Liver (tissue), 9 donors: Measurements from ENCODE around the gene LAMA2. TPM values are rescaled to one million over a fixed set of nuclear protein-coding genes. Genes with fewer than 3 reads are reported as not detected.

Experiments
- DNase-seq: peaks from one replicate; pipeline ENCODE4 v3.0.0-alpha.2; 2017; ENCODE audit warnings: low spot score
- H3K27ac ChIP-seq, 2 donors: one replicate each; pipeline ENCODE4 v1.7.0; 2013; ENCODE audit warnings: inconsistent platforms in 2 of 2, low read length in 2 of 2, control low read depth in 1 of 2, low read depth in 1 of 2, mild to moderate bottlenecking in 1 of 2
- H3K27me3 ChIP-seq, 4 donors: one replicate each; pipeline versions ENCODE4 v1.6.1 to v1.7.0; 2013; ENCODE audit warnings: low read length in 3 of 4, inconsistent platforms in 1 of 4, mild to moderate bottlenecking in 1 of 4, moderate library complexity in 1 of 4; ENCODE audit not compliant: control insufficient read depth in 4 of 4, insufficient read depth in 4 of 4
- H3K36me3 ChIP-seq, 4 donors: one replicate each; pipeline versions ENCODE4 v1.6.1 to v1.7.0; 2013; ENCODE audit warnings: low read length in 3 of 4, mild to moderate bottlenecking in 3 of 4, low read depth in 1 of 4, moderate library complexity in 1 of 4; ENCODE audit not compliant: control insufficient read depth in 4 of 4, insufficient read depth in 3 of 4
- H3K4me1 ChIP-seq, 4 donors: one replicate each; pipeline versions ENCODE4 v1.6.1 to v1.7.0; 2013; ENCODE audit warnings: low read length in 3 of 4, mild to moderate bottlenecking in 3 of 4, moderate library complexity in 1 of 4; ENCODE audit not compliant: control insufficient read depth in 4 of 4, insufficient read depth in 4 of 4
- H3K4me3 ChIP-seq, 3 donors: one replicate each; pipeline versions ENCODE4 v1.6.1 to v1.7.0; 2013; ENCODE audit warnings: low read length in 3 of 3, control low read depth in 1 of 3, low read depth in 1 of 3, mild to moderate bottlenecking in 1 of 3
- H3K9ac ChIP-seq, 2 donors: one replicate each; pipeline ENCODE4 v1.7.0; 2013; ENCODE audit warnings: low read length in 2 of 2, mild to moderate bottlenecking in 2 of 2, moderate library complexity in 2 of 2, control low read depth in 1 of 2, low read depth in 1 of 2
- H3K9me3 ChIP-seq, 4 donors: one replicate each; pipeline versions ENCODE4 v1.6.1 to v1.7.0; 2013; ENCODE audit warnings: low read length in 3 of 4; ENCODE audit not compliant: control insufficient read depth in 4 of 4
- EGR1 ChIP-seq, 2 donors: IDR thresholded peaks; 2 replicates each; pipeline ENCODE4 v1.6.1; 2016 to 2018; ENCODE audit warnings: antibody characterized with exemption in 2 of 2, low read depth in 2 of 2
- FOXA1 ChIP-seq: IDR thresholded peaks from 2 replicates; pipeline ENCODE4 v1.6.1; 2016; ENCODE audit warnings: antibody characterized with exemption
- FOXA2 ChIP-seq: IDR thresholded peaks from 2 replicates; pipeline ENCODE4 v1.6.1; 2016; ENCODE audit warnings: antibody characterized with exemption
- GABPA ChIP-seq, 2 donors: IDR thresholded peaks in 1 of 2; conservative IDR thresholded peaks in 1 of 2; 2 replicates each; pipeline ENCODE4 v1.6.1; 2016; ENCODE audit warnings: antibody characterized with exemption in 2 of 2, mild to moderate bottlenecking in 1 of 2, moderate library complexity in 1 of 2
- JUND ChIP-seq, 2 donors: IDR thresholded peaks; 2 replicates each; pipeline ENCODE4 v1.6.1; 2016; ENCODE audit warnings: antibody characterized with exemption in 2 of 2
- NR2F2 ChIP-seq: IDR thresholded peaks from 2 replicates; pipeline ENCODE4 v1.6.1; 2016; ENCODE audit warnings: antibody characterized with exemption
- RAD21 ChIP-seq, 2 donors: IDR thresholded peaks; 2 replicates each; pipeline ENCODE4 v1.6.1; 2016; ENCODE audit warnings: antibody characterized with exemption in 2 of 2, mild to moderate bottlenecking in 2 of 2
- SP1 ChIP-seq: IDR thresholded peaks from 2 replicates; pipeline ENCODE4 v1.6.1; 2018; ENCODE audit warnings: antibody characterized with exemption, mild to moderate bottlenecking
- YY1 ChIP-seq: IDR thresholded peaks from 2 replicates; pipeline ENCODE4 v1.6.1; 2016; ENCODE audit warnings: antibody characterized with exemption, mild to moderate bottlenecking
- ZBTB33 ChIP-seq: IDR thresholded peaks from 2 replicates; pipeline ENCODE4 v1.6.1; 2016; ENCODE audit warnings: antibody characterized with exemption
- WGBS: extraction: QIAGEN DNeasy Blood & Tissue Kit; methylation state at CpG from one replicate; pipeline ENCODE4 v1.1.7; 2013; 5-methylcytosine and 5-hydroxymethylcytosine counted together
- polyA plus RNA-seq, 2 donors: library from polyadenylated mRNA; stranded (reverse) in 1 of 2; unstranded in 1 of 2; fragments of 200-250 nt in 1 of 2; fragments of >200 nt in 1 of 2; fragmentation: Nextera tagmentation in 1 of 2; extraction: Ambion mirVana in 1 of 2; gene quantifications; one replicate each; pipeline versions ENCODE4 v1.2.1 to v1.2.3, GENCODE V29; 2013 to 2015
- total RNA-seq, 2 donors: library from RNA; depleted of rRNA; stranded (reverse); fragments of >200 nt; gene quantifications; one replicate each; pipeline ENCODE4 v1.2.3, GENCODE V29; 2014
- TF ChIP-seq, protein P1 (sequence below): IDR thresholded peaks from 2 replicates; pipeline ENCODE4 v1.6.1; 2016; ENCODE audit warnings: antibody characterized with exemption, mild to moderate bottlenecking
- TF ChIP-seq, protein P2 (sequence below): fragments of 150-350 bp; IDR thresholded peaks from 2 replicates; pipeline ENCODE4 v1.5.1; 2017; ENCODE audit warnings: improper control_type of control experiment, low read depth, low read length; ENCODE audit not compliant: missing input control
- TF ChIP-seq, protein P3 (sequence below): IDR thresholded peaks from 2 replicates; pipeline ENCODE4 v1.6.1; 2016; ENCODE audit warnings: antibody characterized with exemption
- donor health status: healthy.
- donor health status: healthy.
- donor health status: healthy.
- donor health status: healthy.
- donor health status: healthy.

The LAMA2 gene
- total and polyA plus RNA-seq, 4 donors, result 1.3 to 17.0 (median 3.0) TPM

GRCh38 chr6:129429956-129430355 lies 547.0 kb downstream of the LAMA2 start:
- Histone ChIP-seq H3K4me3 (no peak overlapping the region), H3K27ac (no peak overlapping the region), H3K36me3 (no peaks in the 10 kb centered on the region), H3K27me3 (no peaks in the 10 kb centered on the region), H3K9me3 (no peaks in the 10 kb centered on the region), H3K9ac (no peak overlapping the region), H3K4me1 (no peaks in the 10 kb centered on the region)
- WGBS, result 80% methylated on average over 2 of the region's 2 CpGs
- DNase-seq, result no peak
- TF ChIP-seq NR2F2, result no peak
- TF ChIP-seq, protein P1, sequence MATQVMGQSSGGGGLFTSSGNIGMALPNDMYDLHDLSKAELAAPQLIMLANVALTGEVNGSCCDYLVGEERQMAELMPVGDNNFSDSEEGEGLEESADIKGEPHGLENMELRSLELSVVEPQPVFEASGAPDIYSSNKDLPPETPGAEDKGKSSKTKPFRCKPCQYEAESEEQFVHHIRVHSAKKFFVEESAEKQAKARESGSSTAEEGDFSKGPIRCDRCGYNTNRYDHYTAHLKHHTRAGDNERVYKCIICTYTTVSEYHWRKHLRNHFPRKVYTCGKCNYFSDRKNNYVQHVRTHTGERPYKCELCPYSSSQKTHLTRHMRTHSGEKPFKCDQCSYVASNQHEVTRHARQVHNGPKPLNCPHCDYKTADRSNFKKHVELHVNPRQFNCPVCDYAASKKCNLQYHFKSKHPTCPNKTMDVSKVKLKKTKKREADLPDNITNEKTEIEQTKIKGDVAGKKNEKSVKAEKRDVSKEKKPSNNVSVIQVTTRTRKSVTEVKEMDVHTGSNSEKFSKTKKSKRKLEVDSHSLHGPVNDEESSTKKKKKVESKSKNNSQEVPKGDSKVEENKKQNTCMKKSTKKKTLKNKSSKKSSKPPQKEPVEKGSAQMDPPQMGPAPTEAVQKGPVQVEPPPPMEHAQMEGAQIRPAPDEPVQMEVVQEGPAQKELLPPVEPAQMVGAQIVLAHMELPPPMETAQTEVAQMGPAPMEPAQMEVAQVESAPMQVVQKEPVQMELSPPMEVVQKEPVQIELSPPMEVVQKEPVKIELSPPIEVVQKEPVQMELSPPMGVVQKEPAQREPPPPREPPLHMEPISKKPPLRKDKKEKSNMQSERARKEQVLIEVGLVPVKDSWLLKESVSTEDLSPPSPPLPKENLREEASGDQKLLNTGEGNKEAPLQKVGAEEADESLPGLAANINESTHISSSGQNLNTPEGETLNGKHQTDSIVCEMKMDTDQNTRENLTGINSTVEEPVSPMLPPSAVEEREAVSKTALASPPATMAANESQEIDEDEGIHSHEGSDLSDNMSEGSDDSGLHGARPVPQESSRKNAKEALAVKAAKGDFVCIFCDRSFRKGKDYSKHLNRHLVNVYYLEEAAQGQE, result no peak
- TF ChIP-seq ZBTB33, result no peak
- no peak for TF ChIP-seq EGR1 (IDR thresholded peaks at IDR 0.05; ENCODE audit: low read depth in 2 of 2)
- TF ChIP-seq GABPA (IDR thresholded peaks at IDR 0.05 in 1 of 2, conservative IDR thresholded peaks at IDR 0.05 in 1 of 2), result no peak
- no peak for TF ChIP-seq SP1
- no peak for TF ChIP-seq YY1
- no peak for TF ChIP-seq JUND (IDR thresholded peaks at IDR 0.05)
- TF ChIP-seq FOXA1, result no peak
- TF ChIP-seq, protein P2, sequence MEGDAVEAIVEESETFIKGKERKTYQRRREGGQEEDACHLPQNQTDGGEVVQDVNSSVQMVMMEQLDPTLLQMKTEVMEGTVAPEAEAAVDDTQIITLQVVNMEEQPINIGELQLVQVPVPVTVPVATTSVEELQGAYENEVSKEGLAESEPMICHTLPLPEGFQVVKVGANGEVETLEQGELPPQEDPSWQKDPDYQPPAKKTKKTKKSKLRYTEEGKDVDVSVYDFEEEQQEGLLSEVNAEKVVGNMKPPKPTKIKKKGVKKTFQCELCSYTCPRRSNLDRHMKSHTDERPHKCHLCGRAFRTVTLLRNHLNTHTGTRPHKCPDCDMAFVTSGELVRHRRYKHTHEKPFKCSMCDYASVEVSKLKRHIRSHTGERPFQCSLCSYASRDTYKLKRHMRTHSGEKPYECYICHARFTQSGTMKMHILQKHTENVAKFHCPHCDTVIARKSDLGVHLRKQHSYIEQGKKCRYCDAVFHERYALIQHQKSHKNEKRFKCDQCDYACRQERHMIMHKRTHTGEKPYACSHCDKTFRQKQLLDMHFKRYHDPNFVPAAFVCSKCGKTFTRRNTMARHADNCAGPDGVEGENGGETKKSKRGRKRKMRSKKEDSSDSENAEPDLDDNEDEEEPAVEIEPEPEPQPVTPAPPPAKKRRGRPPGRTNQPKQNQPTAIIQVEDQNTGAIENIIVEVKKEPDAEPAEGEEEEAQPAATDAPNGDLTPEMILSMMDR, result no peak
- no peak for TF ChIP-seq FOXA2
- TF ChIP-seq, protein P3, sequence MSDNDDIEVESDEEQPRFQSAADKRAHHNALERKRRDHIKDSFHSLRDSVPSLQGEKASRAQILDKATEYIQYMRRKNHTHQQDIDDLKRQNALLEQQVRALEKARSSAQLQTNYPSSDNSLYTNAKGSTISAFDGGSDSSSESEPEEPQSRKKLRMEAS, result no peak

DNA sequence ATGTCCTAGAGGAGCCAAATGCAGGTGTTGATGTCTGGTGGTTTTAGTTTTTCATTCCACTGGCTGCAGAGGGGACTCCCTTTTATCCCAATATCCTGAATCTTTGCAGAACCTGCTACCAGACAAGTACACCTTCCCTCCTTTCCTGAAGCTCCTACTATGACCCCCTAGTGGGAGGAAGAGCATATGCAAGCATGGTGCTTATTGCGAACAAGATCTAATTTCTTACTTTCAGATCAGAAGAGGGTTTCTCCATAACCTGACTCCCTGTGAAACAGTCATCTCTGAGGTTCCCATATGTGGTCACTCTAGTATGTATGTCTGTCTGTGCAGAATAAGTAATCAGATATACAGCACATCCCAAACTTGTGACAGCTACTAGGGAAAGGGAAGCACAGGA lies 549.8 kb downstream of the LAMA2 start:
- no peaks in the 10 kb centered on the region for H3K9me3 ChIP-seq
- no peak overlapping the region for H3K9ac ChIP-seq
- WGBS, result 87% methylated on average over 1 of the region's 1 CpG
- no peaks in the 10 kb centered on the region for H3K27me3 ChIP-seq
- DNase-seq, result no peak
- no peak overlapping the region for H3K4me3 ChIP-seq
- TF ChIP-seq JUND (IDR thresholded peaks at IDR 0.05), result no peak
- no peak for TF ChIP-seq FOXA1
- TF ChIP-seq RAD21 (IDR thresholded peaks at IDR 0.05), result no peak
- H3K36me3 ChIP-seq, result no peaks in the 10 kb centered on the region
- H3K4me1 ChIP-seq, result no peaks in the 10 kb centered on the region
- H3K27ac ChIP-seq, result no peak overlapping the region
